NCI-H526 treated with DMSO at 0.1 percent for 48 hours (cell line): Measurements from ENCODE around the gene C2CD4D.
"Not testable (repeated sequence)": the region's sequence is repeated elsewhere in the genome, so short reads cannot be mapped to it uniquely, and the experiment has no call there.

Source experiments
- DNase-seq: peaks from one replicate; lab custom pipeline; 2025; lab: John Stamatoyannopoulos, UW

Gene C2CD4D

GRCh38 chr1:151858886-151859665, 19.5 kb upstream of the C2CD4D start:
- DNase-seq: no peak

GRCh38 chr1:151858030-151858746, 18.6 kb upstream of the C2CD4D start:
- DNase-seq: no peak

- no peak for DNase-seq
Measured at GRCh38 chr1:151855933-151856332, 16.3 kb upstream of the C2CD4D start.

- DNase-seq: not testable (repeated sequence)
Measured at GRCh38 chr1:151855516-151855915, 15.9 kb upstream of the C2CD4D start.

- no peak for DNase-seq
Measured at GRCh38 chr1:151854658-151855057, 15.0 kb upstream of the C2CD4D start.

- DNase-seq: no peak
Measured at GRCh38 chr1:151853411-151853943, 13.9 kb upstream of the C2CD4D start, which contains the start of gene THEM5. Gene THEM5, minus strand, starts transcription at chr1:151853712. Its CDS starts 147 bp downstream, at chr1:151853565.

- no peak for DNase-seq
Measured at GRCh38 chr1:151852733-151853132, 13.1 kb upstream of the C2CD4D start.

- no peak for DNase-seq
Measured at GRCh38 chr1:151851886-151852285, 12.3 kb upstream of the C2CD4D start.

- DNase-seq: no peak
Measured at GRCh38 chr1:151849871-151850270, 10.3 kb upstream of the C2CD4D start.

GRCh38 chr1:151849126-151849525, 9.5 kb upstream of the C2CD4D start:
- no peak for DNase-seq

GRCh38 chr1:151847867-151848596, 8.4 kb upstream of the C2CD4D start:
- DNase-seq: no peak

GRCh38 chr1:151846686-151847237, 7.1 kb upstream of the C2CD4D start:
- DNase-seq: no peak

GRCh38 chr1:151846062-151846568, 6.5 kb upstream of the C2CD4D start:
- no peak for DNase-seq

GRCh38 chr1:151843398-151843797, 3.8 kb upstream of the C2CD4D start:
- DNase-seq: no peak

GRCh38 chr1:151841141-151841540, 1.5 kb upstream of the C2CD4D start:
- DNase-seq: no peak

GRCh38 chr1:151840421-151840820, 801 bp upstream of the C2CD4D start:
- peak; percentile 46 for DNase-seq

- no peak for DNase-seq
Measured at GRCh38 chr1:151839082-151839412, 573 bp downstream of the C2CD4D start.

GRCh38 chr1:151838222-151839081, 1.2 kb downstream of the C2CD4D start:
- DNase-seq: no peak

- no peak for DNase-seq
Measured at GRCh38 chr1:151837884-151838221, 1.8 kb downstream of the C2CD4D start.

GRCh38 chr1:151837197-151837596, 2.4 kb downstream of the C2CD4D start:
- no peak for DNase-seq

- DNase-seq: no peak
Measured at GRCh38 chr1:151835596-151835995, 4.0 kb downstream of the C2CD4D start.
